Measurements from ENCODE around the gene HEMGN.
"Not testable (repeated sequence)": the region's sequence is repeated elsewhere in the genome, so short reads cannot be mapped to it uniquely, and the experiment has no call there.

Gene HEMGN

GRCh38 chr9:97962575-97962974 is 24.6 kb upstream of the HEMGN start:
- no peak for ATAC-seq
- TF ChIP-seq TOX (CRISPR knock-in tag; IDR thresholded peaks at IDR 0.05; ENCODE audit: borderline replicate concordance) (no peak), ZC3H10 (CRISPR knock-in tag; IDR thresholded peaks at IDR 0.05) (no peak), ZNF8 (CRISPR knock-in tag; IDR thresholded peaks at IDR 0.05) (no peak), PATZ1 (CRISPR knock-in tag; IDR thresholded peaks at IDR 0.05; ENCODE audit: borderline replicate concordance) (no peak), ISL1 (CRISPR knock-in tag; IDR thresholded peaks at IDR 0.05) (no peak)

- no peak for TF ChIP-seq GLIS3 (CRISPR knock-in tag; IDR thresholded peaks at IDR 0.05)
- TF ChIP-seq ZFP30 (CRISPR knock-in tag; IDR thresholded peaks at IDR 0.05), result no peak
- no peak for TF ChIP-seq PPARA (CRISPR knock-in tag; IDR thresholded peaks at IDR 0.05; ENCODE audit: borderline replicate concordance)
- no peak for TF ChIP-seq ISL1 (CRISPR knock-in tag; IDR thresholded peaks at IDR 0.05)
- TF ChIP-seq ZNF8 (CRISPR knock-in tag; IDR thresholded peaks at IDR 0.05), result no peak
- no peak for TF ChIP-seq SNAI2 (CRISPR knock-in tag; IDR thresholded peaks at IDR 0.05)
- ATAC-seq, result no peak
These were observed 24.2 kb upstream of the HEMGN start for GRCh38 chr9:97962136-97962535.

GRCh38 chr9:97961361-97961760 is 23.4 kb upstream of the HEMGN start:
- no peak for ATAC-seq
- TF ChIP-seq GLIS3 (CRISPR knock-in tag; IDR thresholded peaks at IDR 0.05), result no peak
- no peak for TF ChIP-seq ZFP30 (CRISPR knock-in tag; IDR thresholded peaks at IDR 0.05)
- no peak for TF ChIP-seq CSRNP3 (CRISPR knock-in tag; IDR thresholded peaks at IDR 0.05)
- TF ChIP-seq ZNF70 (CRISPR knock-in tag; IDR thresholded peaks at IDR 0.05), result no peak
- TF ChIP-seq ZNF565 (CRISPR knock-in tag; conservative IDR thresholded peaks at IDR 0.05; ENCODE audit: low read depth), result no peak
- TF ChIP-seq ZFP3 (CRISPR knock-in tag; IDR thresholded peaks at IDR 0.05), result no peak
- TF ChIP-seq TSHZ2 (CRISPR knock-in tag; IDR thresholded peaks at IDR 0.05), result no peak
- no peak for TF ChIP-seq ZC3H10 (CRISPR knock-in tag; IDR thresholded peaks at IDR 0.05)
- TF ChIP-seq OSR1 (CRISPR knock-in tag; IDR thresholded peaks at IDR 0.05), result no peak
- no peak for TF ChIP-seq RARB (CRISPR knock-in tag; IDR thresholded peaks at IDR 0.05)
- no peak for TF ChIP-seq ARNTL (CRISPR knock-in tag; IDR thresholded peaks at IDR 0.05; ENCODE audit: borderline replicate concordance, low read depth)
- TF ChIP-seq BACH2 (CRISPR knock-in tag; IDR thresholded peaks at IDR 0.05; ENCODE audit: borderline replicate concordance), result no peak
- no peak for TF ChIP-seq SNAI2 (CRISPR knock-in tag; IDR thresholded peaks at IDR 0.05)
- TF ChIP-seq PPARA (CRISPR knock-in tag; IDR thresholded peaks at IDR 0.05; ENCODE audit: borderline replicate concordance), result no peak
- no peak for TF ChIP-seq TOX (CRISPR knock-in tag; IDR thresholded peaks at IDR 0.05; ENCODE audit: borderline replicate concordance)
- TF ChIP-seq POU6F1 (CRISPR knock-in tag; IDR thresholded peaks at IDR 0.05; ENCODE audit: borderline replicate concordance, low read depth), result no peak
- TF ChIP-seq ESRRG (CRISPR knock-in tag; IDR thresholded peaks at IDR 0.05), result no peak
- TF ChIP-seq ISL1 (CRISPR knock-in tag; IDR thresholded peaks at IDR 0.05), result no peak
- TF ChIP-seq PATZ1 (CRISPR knock-in tag; IDR thresholded peaks at IDR 0.05; ENCODE audit: borderline replicate concordance), result no peak
- TF ChIP-seq ZNF8 (CRISPR knock-in tag; IDR thresholded peaks at IDR 0.05), result no peak

- ATAC-seq, result not testable (repeated sequence)
These were observed 22.8 kb upstream of the HEMGN start for GRCh38 chr9:97960678-97961328.
